Skin of body (tissue), 3 donors: ENCODE data around the gene BRI3BP. TPM values are rescaled to one million over a fixed set of nuclear protein-coding genes. Genes with fewer than 3 reads are reported as not detected.
"Not testable (repeated sequence)": the region's sequence is repeated elsewhere in the genome, so short reads cannot be mapped to it uniquely, and the experiment has no call there.

Experiments used
- DNase-seq: peaks from one replicate; lab custom pipeline; 2025; lab: John Stamatoyannopoulos, UW
- small RNA-seq: library from RNA; depleted of rRNA; stranded (forward); fragments of <200 nt; gene quantifications from one replicate; pipeline ENCODE3, GENCODE V24; 2014; ENCODE audit warnings: low replicate concordance
- total RNA-seq: library from RNA; depleted of rRNA; stranded (reverse); fragments of >200 nt; gene quantifications from one replicate; pipeline ENCODE4 v1.2.3, GENCODE V29; 2014

Gene BRI3BP
- total RNA-seq, 1 donor from 2014 or later = 12.4 TPM

DNA sequence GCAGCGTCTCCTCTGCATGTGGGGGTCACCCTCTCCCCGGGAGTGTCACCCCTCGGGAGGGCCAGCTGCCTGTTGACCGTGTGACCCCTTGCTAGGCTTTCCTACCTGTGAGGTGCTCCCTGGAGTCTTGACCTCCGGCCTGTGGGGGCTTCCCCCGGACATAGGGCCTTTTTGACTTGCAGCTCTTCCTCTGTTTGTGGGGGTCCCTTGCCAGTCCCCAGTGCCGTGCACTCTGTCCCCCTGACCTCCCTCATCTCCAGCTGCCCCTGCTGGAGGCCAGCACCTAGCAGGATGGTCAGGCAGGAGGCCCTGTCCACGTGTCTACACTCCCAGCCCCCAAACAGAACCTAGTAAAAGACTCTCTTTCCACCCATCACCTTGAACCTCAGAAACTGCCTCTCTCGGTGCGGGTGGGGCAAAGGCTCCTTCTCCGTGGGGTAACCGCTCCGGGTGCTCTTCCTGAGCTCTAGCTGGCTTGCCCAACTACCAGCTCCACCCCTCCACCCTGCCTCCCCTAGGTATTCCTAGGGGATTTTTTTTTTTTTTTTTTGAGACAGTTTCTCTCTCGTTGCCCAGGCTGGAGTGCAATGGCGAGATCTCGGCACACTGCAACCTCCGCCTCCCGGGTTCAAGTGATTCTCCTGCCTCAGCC lies 72.6 kb downstream of the BRI3BP start:
- DNase-seq = no peak

DNA sequence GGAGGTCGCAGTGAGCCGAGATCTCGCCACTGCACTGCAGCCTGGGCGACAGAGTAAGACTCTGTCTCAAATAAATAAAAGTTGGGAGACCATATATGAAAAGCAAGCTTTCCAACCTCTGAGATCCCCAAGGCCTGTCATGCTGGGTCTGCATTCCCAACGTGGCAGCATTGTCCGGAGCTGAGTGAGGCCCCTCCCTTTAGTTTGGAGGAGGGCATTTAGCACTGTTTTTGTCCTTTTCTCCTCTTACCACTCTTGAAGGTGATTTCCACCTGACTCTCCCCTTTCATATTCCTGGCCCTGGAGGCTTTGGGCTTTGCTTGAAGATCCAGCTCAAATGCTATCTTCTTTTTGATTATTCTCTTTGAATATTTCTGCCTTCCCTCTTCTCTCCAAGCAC lies 74.9 kb downstream of the BRI3BP start:
- no peak for DNase-seq

DNA sequence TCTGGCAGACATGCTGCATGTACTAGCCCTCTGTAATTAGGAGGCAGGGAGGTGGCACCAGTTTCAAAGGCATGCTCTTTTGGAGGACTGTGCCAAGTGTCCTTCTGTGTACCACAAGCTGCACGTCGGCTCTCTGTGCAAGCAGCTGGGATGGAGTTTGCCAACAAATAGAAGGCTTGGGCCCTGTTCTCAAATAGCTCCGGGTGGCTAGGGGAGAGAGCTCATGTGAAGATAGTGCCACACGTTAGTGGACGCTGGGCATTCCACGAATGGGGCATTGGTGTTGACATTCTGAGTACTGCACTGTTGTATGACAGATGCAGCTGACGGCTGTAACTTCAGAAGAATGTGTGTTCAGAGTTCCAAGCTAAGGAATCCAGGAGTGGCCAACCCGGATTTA lies 76.2 kb downstream of the BRI3BP start:
- peak; percentile 13 for DNase-seq

DNA sequence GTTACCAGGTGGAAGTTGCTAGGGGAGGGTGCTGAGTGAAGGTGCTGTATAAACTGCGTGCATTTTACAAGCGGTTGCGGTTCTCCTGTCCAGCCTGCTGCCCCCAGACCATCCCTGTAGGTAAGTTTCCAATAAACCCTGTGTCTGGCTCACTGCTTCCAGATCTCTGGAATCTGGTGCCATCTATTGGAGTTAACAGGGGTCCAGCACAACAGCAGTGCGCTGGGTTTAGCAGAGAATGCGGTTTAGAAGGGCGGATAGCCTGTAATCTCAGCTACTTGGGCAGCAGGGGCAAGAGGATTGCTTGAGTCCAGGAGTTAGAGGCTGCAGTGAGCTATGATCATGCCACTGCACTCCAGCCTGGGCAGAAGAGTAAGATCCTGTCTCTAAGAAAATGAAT lies 76.7 kb downstream of the BRI3BP start:
- DNase-seq = no peak

DNA sequence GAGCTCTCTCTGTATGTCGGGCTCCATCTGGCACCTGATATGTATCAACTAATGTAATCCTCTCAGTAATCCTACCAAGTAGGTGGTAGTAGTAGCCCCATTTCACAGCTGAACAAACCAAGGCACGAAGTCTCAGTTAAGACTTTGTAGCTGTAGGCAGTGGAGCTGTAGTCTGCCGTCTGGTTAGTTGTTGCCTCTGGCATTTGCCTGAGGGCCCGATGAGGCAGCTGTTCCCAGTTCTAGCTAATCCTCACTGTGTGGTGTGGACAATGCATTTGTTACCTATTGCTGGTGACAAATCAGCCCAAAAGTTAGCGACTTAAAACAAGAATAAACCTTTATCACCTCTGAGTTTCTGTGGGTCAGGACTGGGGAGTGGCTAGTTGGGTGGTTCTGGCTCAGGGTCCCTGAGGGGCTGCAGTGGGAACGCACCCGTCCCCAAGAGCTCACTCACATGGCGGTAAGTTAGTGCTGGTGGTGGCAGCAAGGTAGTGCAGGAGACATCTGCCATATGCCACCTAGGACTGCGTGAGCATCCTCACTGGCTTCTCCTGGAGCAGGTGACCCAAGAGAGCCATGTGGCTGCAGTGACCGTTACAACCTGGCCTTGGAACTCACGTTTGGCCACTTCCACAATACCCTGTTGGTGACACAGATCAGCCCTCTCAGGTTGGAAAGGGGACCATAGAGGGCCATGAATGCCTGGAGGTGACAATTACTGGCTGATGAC lies 77.4 kb downstream of the BRI3BP start:
- DNase-seq = no peak

DNA sequence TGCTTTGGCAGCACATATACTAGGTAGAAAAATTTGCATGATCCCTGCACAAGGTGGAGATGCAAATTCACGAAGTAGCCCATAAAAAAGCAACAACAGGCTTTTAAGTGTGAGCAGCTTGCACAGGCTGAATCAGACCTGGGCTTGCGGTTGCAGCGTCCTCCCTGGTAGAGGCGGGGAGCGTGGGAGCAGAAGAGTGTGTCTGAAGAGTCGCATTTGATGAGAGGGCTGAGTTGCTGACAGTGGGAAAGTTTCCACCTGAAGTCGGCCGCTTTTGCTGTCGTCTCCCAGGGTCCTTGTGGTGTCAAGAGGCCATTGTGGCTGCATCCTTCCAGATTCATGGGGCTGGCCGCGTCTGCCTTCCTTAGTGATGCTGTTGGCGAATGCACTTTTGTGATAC lies 78.0 kb downstream of the BRI3BP start:
- no peak for DNase-seq

DNA sequence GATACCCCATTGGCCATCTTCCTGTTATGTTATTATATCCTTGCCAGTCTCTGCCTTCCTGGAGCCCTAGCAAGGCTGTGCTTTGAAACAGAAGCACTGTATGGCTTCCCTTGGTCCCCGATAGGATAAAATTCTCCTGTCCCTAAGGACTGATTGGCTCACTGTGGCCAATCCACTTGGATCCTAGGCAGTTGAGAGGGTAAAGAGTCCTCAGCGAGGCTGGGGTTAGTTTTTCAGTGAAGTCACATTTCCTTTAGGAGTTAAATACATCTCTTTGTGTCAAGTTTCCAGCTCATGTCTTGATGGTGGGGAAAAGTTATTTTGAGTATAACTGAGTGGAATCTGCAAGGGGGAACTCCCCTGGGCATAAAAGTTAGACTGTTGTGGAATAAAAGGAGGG lies 79.1 kb downstream of the BRI3BP start:
- DNase-seq = no peak

DNA sequence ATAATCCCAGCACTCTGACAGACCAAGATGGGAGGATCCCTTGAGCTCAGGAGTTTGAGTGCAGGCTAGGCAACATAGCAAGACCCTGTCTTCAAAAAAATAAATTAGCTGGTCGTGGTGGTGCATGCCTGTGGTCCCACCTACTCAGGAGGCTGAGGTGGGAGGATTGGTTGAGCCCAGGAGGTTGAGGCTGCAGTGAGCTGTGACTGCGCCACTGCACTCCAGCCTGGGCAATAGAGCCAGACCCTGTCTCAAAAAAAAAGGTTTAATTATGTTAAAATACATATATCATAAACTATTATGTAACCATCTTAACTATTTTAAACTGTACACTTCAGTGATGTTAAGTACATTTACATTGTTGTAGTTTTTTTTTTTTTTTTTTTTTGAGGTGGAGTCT lies 80.8 kb downstream of the BRI3BP start:
- DNase-seq = not testable (repeated sequence)

DNA sequence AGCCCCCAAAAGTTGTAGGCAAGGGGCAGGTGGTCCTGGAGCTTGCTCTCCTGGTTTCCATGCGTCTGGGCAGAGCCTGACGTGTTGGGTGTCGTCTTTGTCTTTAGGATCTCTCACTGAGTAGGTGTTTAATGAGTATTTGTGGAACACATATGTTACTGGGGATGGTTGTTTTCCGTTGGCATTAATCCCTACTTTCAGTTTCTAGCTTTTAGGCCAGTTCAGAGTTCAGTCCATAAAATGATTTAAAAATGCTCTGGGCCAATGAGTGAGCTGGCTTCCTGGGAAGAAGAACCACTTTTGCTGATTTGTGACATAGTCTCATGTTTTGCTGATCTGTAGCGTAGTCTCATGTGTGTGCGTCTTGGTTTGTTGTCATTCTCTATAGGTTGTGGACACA lies 82.7 kb downstream of the BRI3BP start:
- DNase-seq = no peak

DNA sequence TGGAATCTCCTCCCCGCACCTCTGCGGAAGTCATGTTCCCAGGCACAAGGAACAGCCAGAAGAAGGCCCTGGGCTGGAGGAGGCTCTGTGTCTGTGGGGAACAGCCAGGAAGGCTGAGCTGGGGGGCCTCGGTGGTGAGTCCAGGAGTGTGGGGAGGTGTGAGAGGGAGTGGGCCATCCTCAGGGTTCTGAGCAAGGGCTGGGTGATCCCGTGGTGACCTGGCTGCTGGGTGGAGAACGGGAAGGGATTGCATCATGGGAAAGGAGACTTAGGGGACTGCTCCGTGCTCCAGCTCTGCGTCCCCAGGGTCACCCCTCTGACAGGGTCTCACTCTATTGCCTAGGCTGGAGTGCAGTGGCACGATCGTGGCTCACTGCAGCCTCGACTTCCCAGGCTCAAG lies 85.6 kb downstream of the BRI3BP start:
- DNase-seq = no peak

DNA sequence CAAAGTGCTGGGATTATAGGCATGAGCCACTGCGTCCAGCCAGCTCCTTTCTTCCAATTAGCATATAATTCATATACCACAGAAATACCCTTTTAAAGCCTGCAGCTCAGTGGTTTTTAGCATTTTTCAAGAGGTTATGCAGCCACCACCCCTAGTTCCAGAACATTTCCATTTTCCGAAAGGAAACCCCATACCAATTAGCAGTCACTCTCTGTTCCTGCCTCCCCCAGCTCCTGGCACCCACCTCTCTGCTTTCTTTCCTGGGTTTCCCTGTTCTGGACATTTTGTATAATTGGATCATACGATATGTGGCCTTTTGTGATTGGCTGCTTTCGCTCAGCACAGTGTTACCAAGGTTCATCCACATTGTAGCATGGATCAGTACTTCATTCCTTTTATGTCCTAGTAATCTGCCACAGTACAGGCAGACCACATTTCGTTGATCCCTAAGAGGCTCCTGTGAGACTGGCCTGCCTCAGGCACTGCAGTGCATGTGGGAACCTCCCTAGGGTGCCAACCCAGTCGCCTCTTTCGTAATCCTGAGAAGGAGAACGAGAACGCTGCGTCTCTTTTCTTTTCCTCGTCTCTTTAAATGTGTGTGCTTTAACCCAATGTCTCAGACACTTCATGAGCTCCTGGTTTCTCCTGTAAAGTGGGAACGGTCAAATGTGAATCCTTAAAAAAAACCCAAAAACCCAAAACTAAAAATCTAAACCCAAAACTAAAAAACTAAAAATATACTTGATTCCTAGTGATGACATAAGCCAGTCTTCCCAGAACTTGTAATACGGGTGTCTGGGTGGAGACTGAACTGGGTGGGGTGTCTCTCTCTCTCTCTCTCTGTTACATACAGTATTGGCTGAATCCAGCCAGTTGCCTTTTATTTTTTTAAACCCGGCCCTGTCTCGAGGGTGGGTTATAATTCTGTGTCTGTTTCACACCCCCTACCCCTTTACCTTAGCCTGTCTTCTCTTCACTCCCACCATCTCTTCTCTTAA lies 86.5 kb downstream of the BRI3BP start:
- DNase-seq = no peak

Small RNA genes lying within 50 kb of the gene (small RNA-seq; reads per million reads assigned to genes)
- gene AC122688.1 = not detected

Other genes starting within 250 kb of the BRI3BP start
- gene SCARB1, start 129.8 kb upstream of the BRI3BP start, total RNA-seq = 14.1 TPM
- gene UBC, start 79.0 kb upstream of the BRI3BP start, total RNA-seq = 765 TPM
- 7.7 TPM for gene DHX37, start 4.5 kb upstream of the BRI3BP start, total RNA-seq
- 29.7 TPM for gene AACS, start 71.8 kb downstream of the BRI3BP start, total RNA-seq
- 1.4 TPM for gene TMEM132B, start 192.7 kb downstream of the BRI3BP start, total RNA-seq